ENCODE results near the gene C11orf16. TPM values are rescaled to one million over a fixed set of nuclear protein-coding genes. Genes with fewer than 3 reads are reported as not detected.

Gene C11orf16
- total RNA-seq, 1 experiment from 2014 or later: 0.42 TPM

- TF ChIP-seq ZNF281 (CRISPR knock-in tag; IDR thresholded peaks at IDR 0.05) (no peak), JAZF1 (CRISPR knock-in tag; IDR thresholded peaks at IDR 0.05) (no peak), E2F5 (CRISPR knock-in tag; IDR thresholded peaks at IDR 0.05) (no peak), NR2C2 (CRISPR knock-in tag; IDR thresholded peaks at IDR 0.05) (no peak), TEAD4 (CRISPR knock-in tag; IDR thresholded peaks at IDR 0.05) (no peak), SMAD4 (CRISPR knock-in tag; IDR thresholded peaks at IDR 0.05) (no peak), ZNF263 (CRISPR knock-in tag; IDR thresholded peaks at IDR 0.05; ENCODE audit: low read depth) (no peak), GRHL2 (CRISPR knock-in tag; IDR thresholded peaks at IDR 0.05; ENCODE audit: insufficient replicate concordance, severe bottlenecking) (no peak), MAX (CRISPR knock-in tag; IDR thresholded peaks at IDR 0.05) (no peak)
These were observed 22.1 kb downstream of the C11orf16 start (continued) for GRCh38 chr11:8910649-8911026.

GRCh38 chr11:8908099-8908498 is 24.6 kb downstream of the C11orf16 start:
- no peak overlapping the region for H3K27ac Mint-ChIP-seq
- POLR2A ChIA-PET: no interaction called here

GRCh38 chr11:8907116-8907515 is 25.6 kb downstream of the C11orf16 start:
- Mint-ChIP-seq H3K27ac (no peak overlapping the region), H3K4me1 (peaks cover 9% of the 10 kb centered on the region), H3K27me3 (ENCODE audit: low read depth) (peaks cover 31% of the 10 kb centered on the region), H3K36me3 (peaks cover 4% of the 10 kb centered on the region; the same call in 1 of the 2 replicates), H3K4me3 (no peak overlapping the region), H3K9me3 (peaks cover 6% of the 10 kb centered on the region)
- ChIA-PET POLR2A (no interaction called here), CTCF (no interaction called here)
- DNase-seq (ENCODE audit: low spot score) (no peak), ATAC-seq (no peak)
- TF ChIP-seq IRF2 (CRISPR knock-in tag; IDR thresholded peaks at IDR 0.05; ENCODE audit: borderline replicate concordance, low read depth): no peak
- no peak for TF ChIP-seq KAT7 (CRISPR knock-in tag; IDR thresholded peaks at IDR 0.05; ENCODE audit: borderline replicate concordance)
- TF ChIP-seq ATF3 (CRISPR knock-in tag; conservative IDR thresholded peaks at IDR 0.05): no peak
- no peak for TF ChIP-seq ARID4B (CRISPR knock-in tag; IDR thresholded peaks at IDR 0.05; ENCODE audit: borderline replicate concordance)
- TF ChIP-seq E2F1 (CRISPR knock-in tag; IDR thresholded peaks at IDR 0.05): no peak

More at GRCh38 chr11:8908099-8908498, 24.6 kb downstream of the C11orf16 start:
- H3K9me3 Mint-ChIP-seq: no peaks in the 10 kb centered on the region
- no peak overlapping the region for H3K4me3 Mint-ChIP-seq
- CTCF ChIA-PET: no interaction called here
- H3K4me1 Mint-ChIP-seq: peaks cover 13% of the 10 kb centered on the region
- ATAC-seq (no peak), DNase-seq (ENCODE audit: low spot score) (no peak)
- no peaks in the 10 kb centered on the region for H3K36me3 Mint-ChIP-seq
- TF ChIP-seq JAZF1 (CRISPR knock-in tag; IDR thresholded peaks at IDR 0.05): no peak
- no peak for TF ChIP-seq HMGA2 (CRISPR knock-in tag; IDR thresholded peaks at IDR 0.05)
- TF ChIP-seq FOXP1 (CRISPR knock-in tag; IDR thresholded peaks at IDR 0.05; ENCODE audit: borderline replicate concordance): no peak
- TF ChIP-seq PRRX2 (CRISPR knock-in tag; IDR thresholded peaks at IDR 0.05): no peak
- TF ChIP-seq TEAD1 (CRISPR knock-in tag; IDR thresholded peaks at IDR 0.05): no peak
- no peak for TF ChIP-seq NFYB (CRISPR knock-in tag; conservative IDR thresholded peaks at IDR 0.05; ENCODE audit: low read depth)
- TF ChIP-seq ZNF138 (CRISPR knock-in tag; conservative IDR thresholded peaks at IDR 0.05): no peak
- TF ChIP-seq ZNF423 (CRISPR knock-in tag; IDR thresholded peaks at IDR 0.05): no peak
- no peak for TF ChIP-seq AR (CRISPR knock-in tag; IDR thresholded peaks at IDR 0.05)
- TF ChIP-seq GTF2I (CRISPR knock-in tag; conservative IDR thresholded peaks at IDR 0.05): no peak
- peaks cover 28% of the 10 kb centered on the region for H3K27me3 Mint-ChIP-seq (ENCODE audit: low read depth)

Data from WTC11 (cell line).